A549 treated with AZD2906 at 1 μM for 4 hours (cell line): Measurements from ENCODE around the gene ZBED4. TPM values are rescaled to one million over a fixed set of nuclear protein-coding genes. Genes with fewer than 3 reads are reported as not detected.

Experiments
- total RNA-seq: library from RNA; stranded (reverse); fragments of 200-300 nt; extraction: Qiagen RNA extraction; gene quantifications from 5 replicates; pipeline ENCODE4 v1.2.3, GENCODE V29; 2022

ZBED4 gene, protein sequence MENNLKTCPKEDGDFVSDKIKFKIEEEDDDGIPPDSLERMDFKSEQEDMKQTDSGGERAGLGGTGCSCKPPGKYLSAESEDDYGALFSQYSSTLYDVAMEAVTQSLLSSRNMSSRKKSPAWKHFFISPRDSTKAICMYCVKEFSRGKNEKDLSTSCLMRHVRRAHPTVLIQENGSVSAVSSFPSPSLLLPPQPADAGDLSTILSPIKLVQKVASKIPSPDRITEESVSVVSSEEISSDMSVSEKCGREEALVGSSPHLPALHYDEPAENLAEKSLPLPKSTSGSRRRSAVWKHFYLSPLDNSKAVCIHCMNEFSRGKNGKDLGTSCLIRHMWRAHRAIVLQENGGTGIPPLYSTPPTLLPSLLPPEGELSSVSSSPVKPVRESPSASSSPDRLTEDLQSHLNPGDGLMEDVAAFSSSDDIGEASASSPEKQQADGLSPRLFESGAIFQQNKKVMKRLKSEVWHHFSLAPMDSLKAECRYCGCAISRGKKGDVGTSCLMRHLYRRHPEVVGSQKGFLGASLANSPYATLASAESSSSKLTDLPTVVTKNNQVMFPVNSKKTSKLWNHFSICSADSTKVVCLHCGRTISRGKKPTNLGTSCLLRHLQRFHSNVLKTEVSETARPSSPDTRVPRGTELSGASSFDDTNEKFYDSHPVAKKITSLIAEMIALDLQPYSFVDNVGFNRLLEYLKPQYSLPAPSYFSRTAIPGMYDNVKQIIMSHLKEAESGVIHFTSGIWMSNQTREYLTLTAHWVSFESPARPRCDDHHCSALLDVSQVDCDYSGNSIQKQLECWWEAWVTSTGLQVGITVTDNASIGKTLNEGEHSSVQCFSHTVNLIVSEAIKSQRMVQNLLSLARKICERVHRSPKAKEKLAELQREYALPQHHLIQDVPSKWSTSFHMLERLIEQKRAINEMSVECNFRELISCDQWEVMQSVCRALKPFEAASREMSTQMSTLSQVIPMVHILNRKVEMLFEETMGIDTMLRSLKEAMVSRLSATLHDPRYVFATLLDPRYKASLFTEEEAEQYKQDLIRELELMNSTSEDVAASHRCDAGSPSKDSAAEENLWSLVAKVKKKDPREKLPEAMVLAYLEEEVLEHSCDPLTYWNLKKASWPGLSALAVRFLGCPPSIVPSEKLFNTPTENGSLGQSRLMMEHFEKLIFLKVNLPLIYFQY
- total RNA-seq = 9.8 to 12.9 TPM (median 11.5 TPM) in 5 replicates

DNA sequence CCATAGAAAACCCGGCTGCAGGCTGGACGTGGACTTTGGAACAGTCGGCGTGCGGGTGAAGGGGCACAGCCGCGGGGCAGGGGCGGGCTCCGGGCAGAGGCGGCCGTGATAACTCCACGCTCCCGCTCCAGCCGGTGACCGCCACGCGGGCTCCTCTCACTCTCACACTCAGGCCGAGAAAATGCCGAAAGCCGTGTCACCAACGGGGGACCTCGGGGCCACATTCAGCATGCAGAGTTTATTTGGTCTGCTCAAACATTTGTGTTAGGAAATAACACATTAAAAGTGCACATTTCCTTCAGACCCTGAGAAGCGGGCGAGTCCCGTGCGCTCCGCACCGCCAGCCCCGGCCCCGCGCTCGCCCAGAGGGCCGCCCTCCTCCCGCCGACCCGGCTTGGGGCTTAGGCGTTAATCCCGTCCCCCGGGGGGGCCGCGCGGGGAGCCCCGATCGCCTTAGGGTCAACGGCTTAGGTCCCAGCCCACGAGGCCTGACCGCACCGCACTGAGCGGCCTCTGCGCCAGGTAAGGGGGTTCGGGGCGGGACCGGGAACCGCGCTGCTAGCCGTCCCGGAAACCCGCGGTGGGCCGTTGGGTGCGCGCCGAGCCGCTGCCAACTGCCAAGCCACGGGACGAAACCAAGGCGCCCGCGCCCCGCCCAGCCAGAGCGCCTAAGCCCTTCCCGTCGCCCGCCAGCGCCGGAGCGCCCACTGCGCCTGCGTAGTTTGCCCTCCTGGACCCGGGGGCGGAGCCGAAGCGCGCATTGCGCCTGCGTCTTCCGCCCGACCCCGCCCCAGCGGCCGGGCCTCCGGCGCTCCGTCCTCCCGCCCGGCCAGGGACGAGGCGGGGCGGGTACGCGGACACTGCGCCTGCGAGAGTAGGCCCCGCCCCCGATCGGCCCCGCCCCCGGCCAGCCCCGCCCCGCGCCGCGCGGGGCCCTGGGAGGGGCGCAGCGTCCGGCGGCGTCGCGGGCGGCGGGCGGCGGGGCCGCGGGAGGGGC lies at the start of gene ZBED4:
Gene ZBED4 (plus strand): TSS at position 947 of the 997 bp plus-strand sequence. CDS start 29,819 bp downstream, outside the sequence.

DNA sequence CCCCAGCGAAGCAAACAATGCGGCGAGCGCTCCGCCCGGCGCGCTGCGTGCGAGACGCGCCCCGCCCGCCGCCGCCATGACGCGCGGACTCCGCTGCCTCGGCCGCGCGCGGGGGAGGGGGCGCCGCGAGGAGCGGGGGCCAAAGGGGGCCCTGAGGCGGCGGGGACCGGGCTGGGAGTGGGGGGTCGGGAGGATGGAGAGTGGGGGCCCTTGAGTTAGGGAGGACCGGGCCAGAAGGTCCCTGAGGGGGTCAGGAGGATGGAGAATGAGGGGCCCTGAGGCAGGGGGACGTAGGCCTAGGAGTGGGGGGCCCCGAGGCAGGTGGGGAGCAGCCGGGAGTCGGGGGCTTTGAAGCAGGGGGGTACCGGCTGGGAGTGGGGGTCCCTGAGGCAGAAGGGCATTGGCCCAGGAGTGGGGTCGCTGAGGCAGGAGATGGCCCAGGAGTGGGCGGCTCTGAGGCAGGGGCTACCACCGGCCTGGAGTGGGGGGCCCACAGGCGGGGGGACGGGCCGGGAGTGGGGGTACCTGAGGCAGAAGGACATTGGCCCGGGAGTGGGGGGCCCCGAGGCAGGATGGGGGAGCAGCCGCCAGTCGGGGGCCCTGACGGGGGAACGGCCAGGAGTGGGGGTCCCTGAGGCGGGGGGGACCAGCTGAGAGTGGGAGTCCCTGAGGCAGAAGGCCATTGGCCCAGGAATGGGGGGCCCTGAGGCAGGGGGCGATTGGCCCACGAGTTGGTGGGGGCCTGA lies 25.6 kb upstream of the ZBED4 start, which contains the start of gene BRD1:
Gene BRD1 (minus strand): TSS at position 21 of the 746 bp plus-strand sequence. CDS start 3,556 bp downstream, outside the sequence.

DNA sequence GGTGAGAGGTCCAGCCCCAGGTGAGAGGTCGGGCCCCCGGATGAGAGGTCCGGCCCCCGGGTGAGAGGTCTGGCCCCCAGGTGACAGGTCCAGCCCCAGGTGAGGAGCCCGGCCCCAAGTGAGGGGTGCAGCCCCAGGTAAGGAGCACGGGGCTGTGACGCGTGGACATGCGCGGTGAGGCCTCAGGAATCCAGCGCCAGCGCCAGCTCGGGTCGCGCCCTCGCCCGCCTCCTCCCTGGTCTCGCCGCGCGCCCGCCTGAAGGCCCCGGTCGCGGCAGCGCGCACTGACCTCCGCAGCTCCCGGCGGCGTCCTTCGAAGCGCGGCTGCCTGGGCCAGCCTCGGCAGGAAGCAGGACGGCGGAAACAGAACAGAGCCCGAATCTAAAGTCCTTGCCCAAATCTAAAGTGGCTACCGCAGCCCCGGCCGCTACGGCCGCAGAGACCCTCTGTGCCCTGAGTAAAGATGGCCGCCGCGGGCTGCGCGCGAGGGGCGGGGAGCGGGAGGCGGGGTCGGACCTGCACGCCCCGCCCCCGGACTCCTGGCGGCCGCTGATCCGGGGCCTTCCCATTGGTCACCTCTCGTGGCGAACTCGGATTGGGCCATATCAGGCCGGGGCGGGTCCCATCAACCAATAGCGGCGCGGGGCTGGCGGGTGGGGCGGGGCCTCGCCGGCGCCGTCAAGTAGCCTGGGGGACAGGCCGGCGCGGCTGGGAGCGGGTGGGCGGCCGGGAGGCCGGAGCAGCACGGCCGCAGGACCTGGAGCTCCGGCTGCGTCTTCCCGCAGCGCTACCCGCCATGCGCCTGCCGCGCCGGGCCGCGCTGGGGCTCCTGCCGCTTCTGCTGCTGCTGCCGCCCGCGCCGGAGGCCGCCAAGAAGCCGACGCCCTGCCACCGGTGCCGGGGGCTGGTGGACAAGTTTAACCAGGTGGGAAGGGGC lies 64.6 kb downstream of the ZBED4 start, which contains the start of the genes ALG12 and CRELD2:
Gene ALG12 (minus strand): TSS at position 465 of the 937 bp plus-strand sequence. CDS start 4,673 bp downstream, outside the sequence.
Gene CRELD2 (plus strand): TSS at position 661 of the 937 bp plus-strand sequence. CDS start 136 bp downstream, at position 797.

Other genes starting within 250 kb of the ZBED4 start
- 14.6 to 16.6 TPM (median 15.6 TPM) in 5 replicates for gene BRD1, start 26.0 kb upstream of the ZBED4 start, total RNA-seq
- gene ALG12, start 64.6 kb downstream of the ZBED4 start, total RNA-seq = 7.0 to 12.4 TPM (median 10.7 TPM) in 5 replicates
- gene CRELD2, start 64.8 kb downstream of the ZBED4 start, total RNA-seq = 21.8 to 33.6 TPM (median 29.0 TPM) in 5 replicates
- 50.2 to 87.4 TPM (median 85.3 TPM) in 5 replicates for gene PIM3, start 106.9 kb downstream of the ZBED4 start, total RNA-seq
- 0.02 to 0.08 TPM (median 0.04 TPM) in 5 replicates for gene IL17REL, start 158.9 kb downstream of the ZBED4 start, total RNA-seq
- gene TTLL8, start 204.5 kb downstream of the ZBED4 start, total RNA-seq = not detected in 5 replicates
- gene MLC1, start 231.6 kb downstream of the ZBED4 start, total RNA-seq = 0.02 to 0.06 TPM (median 0.06 TPM) in 3 of 5 replicates, not detected in the others
- not detected in 5 replicates for gene MOV10L1, start 236.2 kb downstream of the ZBED4 start, total RNA-seq